Heart right ventricle (tissue), 16 donors: Measurements from ENCODE around the gene SP110. TPM values are rescaled to one million over a fixed set of nuclear protein-coding genes. Genes with fewer than 3 reads are reported as not detected.

Experiments
- ATAC-seq, 8 donors: fragments of 200-7000 bp; cut with Tn5 transposase; one replicate each; pipeline ENCODE4 v1.9.1; 2020; ENCODE audit warnings: mild to moderate bottlenecking in 8 of 8, moderate library complexity in 8 of 8, moderate number of reproducible peaks in 1 of 8
- DNase-seq, 2 donors: peaks; one replicate each; pipeline ENCODE4 v3.0.0-alpha.2; 2020
- H3K27ac ChIP-seq, 10 donors: fragments of 200-600 bp; sonication (generic) in 2 of 10; one replicate each; pipeline versions ENCODE4 v1.5.0 to v1.8.0; 2020 to 2022; ENCODE audit warnings: mild to moderate bottlenecking in 3 of 10
- H3K27me3 ChIP-seq, 7 donors: fragments of 200-600 bp; one replicate each; pipeline ENCODE4 v1.8.0; 2021 to 2022; ENCODE audit warnings: mild to moderate bottlenecking in 2 of 7
- H3K36me3 ChIP-seq, 9 donors: fragments of 200-600 bp; sonication (generic) in 1 of 9; one replicate each; pipeline versions ENCODE4 v1.5.0 to v1.8.0; 2020 to 2022; ENCODE audit warnings: mild to moderate bottlenecking in 2 of 9
- H3K4me1 ChIP-seq, 9 donors: fragments of 200-600 bp; sonication (generic) in 1 of 9; one replicate each; pipeline versions ENCODE4 v1.5.0 to v1.8.0; 2020 to 2022; ENCODE audit warnings: mild to moderate bottlenecking in 4 of 9
- H3K4me3 ChIP-seq, 10 donors: fragments of 200-600 bp; sonication (generic) in 2 of 10; one replicate each; pipeline versions ENCODE4 v1.5.0 to v1.8.0; 2020 to 2022; ENCODE audit warnings: mild to moderate bottlenecking in 7 of 10, moderate library complexity in 2 of 10
- H3K9me3 ChIP-seq, 11 donors: fragments of 200-600 bp in 10 of 11; sonication (generic) in 2 of 11; one replicate each; pipeline versions ENCODE4 v1.5.0 to v1.8.0; 2013 to 2022; ENCODE audit warnings: mild to moderate bottlenecking in 2 of 11, control low read depth in 1 of 11, moderate library complexity in 1 of 11
- WGBS, 2 donors: extraction: QIAGEN DNeasy Blood & Tissue Kit; methylation state at CpG; one replicate each; pipeline ENCODE4 v1.1.7; 2013; ENCODE audit warnings: inconsistent platforms in 1 of 2; 5-methylcytosine and 5-hydroxymethylcytosine counted together
- intact Hi-C, 10 donors: fragments of 100-400 bp; cut with DNase I; formaldehyde crosslinking; loops; one replicate each; pipeline versions ENCODE4 v1.11.1 to v1.14.2; 2022
- polyA plus RNA-seq, 2 donors: library from polyadenylated mRNA; stranded (reverse); fragments of 200-250 nt; gene quantifications; one replicate each; pipeline ENCODE4 v1.2.3, GENCODE V29; 2013
- total RNA-seq, 10 donors: library from RNA; stranded (reverse); fragmentation: NEBNext Ultra II Directional in 3 of 10; extraction: Animal tissue kit (Norgen Biotek cat#: 25700) in 3 of 10; gene quantifications; one replicate each; pipeline versions ENCODE4 v1.2.1 to v1.2.4, GENCODE V29; 2021 to 2023
- TF ChIP-seq, protein P1 (sequence below), 9 donors: fragments of 200-600 bp; sonication (generic) in 2 of 9; IDR thresholded peaks; one replicate each; pipeline versions ENCODE4 v1.5.0 to v1.8.0; 2021 to 2022; ENCODE audit warnings: antibody characterized with exemption in 9 of 9, mild to moderate bottlenecking in 5 of 9, moderate library complexity in 1 of 9
- donor health status: Arrhythmogenic right ventricular cardiomyopathy.
- donor health status: ischemic (EF 13 %, LVEDD 7.1; RV severe dilation, severe dysfunction).
- donor health status: healthy with polysubstance abuse.
- donor health status: DM: no; HTN: yes; CAD: no.
- donor health status: DM: no; HTN: no; CAD: no.
- donor health status: ischemic (EF 25% LVEDD 6.9; RV normal size, moderate dysfunction).
- donor health status: ischemic (EF 25% LVEDD 5.7; RV mildly dilated, moderate dysfunction).
- donor health status: healthy.
- donor health status: DM: yes; HTN: yes; CAD: no.
- donor health status: Ischemic cardiomyopathy.
- donor health status: ischemic (EF 35%, LVEDD 5.7; RV mildly dilated, moderate dysfunction).
- donor health status: nonischemic (EF 11% LVEDD 7.7; RV severe dilation, severe dysfunction).
- donor health status: DM: yes; HTN: yes; CAD: no.
- donor health status: PGD.
- donor health status: ischemic (EF 29% LVEDD 5.4; RV normal size, mild dysfunction).
- donor health status: nonischemic (EF 23%, LVEDD 6.1; RV moderate dilation, normal function).

The SP110 gene
- total and polyA plus RNA-seq, 12 donors = 5.6 to 38.6 (median 10.4) TPM

DNA sequence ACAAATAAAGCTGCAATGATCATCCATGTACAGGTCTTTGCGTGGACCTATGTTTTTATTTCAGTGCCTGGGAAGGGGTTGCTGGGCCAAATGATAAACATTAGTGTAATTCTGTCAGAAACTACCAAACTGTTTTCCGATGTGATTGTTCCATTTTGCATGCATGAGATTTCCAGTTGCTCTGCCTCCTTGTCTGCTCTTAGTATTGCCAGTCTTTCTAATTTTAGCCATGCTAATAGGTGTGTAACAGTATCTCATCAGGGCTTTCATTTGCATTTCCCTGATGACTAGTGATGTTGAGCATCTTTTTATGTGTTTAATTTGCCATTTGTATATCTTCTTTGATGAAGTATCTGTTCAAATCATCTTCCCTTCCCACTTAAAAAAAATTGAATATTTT lies 67.5 kb downstream of the SP110 start:
- TF ChIP-seq, protein P1, sequence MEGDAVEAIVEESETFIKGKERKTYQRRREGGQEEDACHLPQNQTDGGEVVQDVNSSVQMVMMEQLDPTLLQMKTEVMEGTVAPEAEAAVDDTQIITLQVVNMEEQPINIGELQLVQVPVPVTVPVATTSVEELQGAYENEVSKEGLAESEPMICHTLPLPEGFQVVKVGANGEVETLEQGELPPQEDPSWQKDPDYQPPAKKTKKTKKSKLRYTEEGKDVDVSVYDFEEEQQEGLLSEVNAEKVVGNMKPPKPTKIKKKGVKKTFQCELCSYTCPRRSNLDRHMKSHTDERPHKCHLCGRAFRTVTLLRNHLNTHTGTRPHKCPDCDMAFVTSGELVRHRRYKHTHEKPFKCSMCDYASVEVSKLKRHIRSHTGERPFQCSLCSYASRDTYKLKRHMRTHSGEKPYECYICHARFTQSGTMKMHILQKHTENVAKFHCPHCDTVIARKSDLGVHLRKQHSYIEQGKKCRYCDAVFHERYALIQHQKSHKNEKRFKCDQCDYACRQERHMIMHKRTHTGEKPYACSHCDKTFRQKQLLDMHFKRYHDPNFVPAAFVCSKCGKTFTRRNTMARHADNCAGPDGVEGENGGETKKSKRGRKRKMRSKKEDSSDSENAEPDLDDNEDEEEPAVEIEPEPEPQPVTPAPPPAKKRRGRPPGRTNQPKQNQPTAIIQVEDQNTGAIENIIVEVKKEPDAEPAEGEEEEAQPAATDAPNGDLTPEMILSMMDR (IDR thresholded peaks at IDR 0.05) = no peak

GRCh38 chr2:230144355-230144754 lies 75.4 kb downstream of the SP110 start:
- ATAC-seq (no peak), DNase-seq (no peak)
- H3K36me3 ChIP-seq = no peaks in the 10 kb centered on the region
- H3K27ac ChIP-seq = no peak overlapping the region
- H3K4me3 ChIP-seq = no peak overlapping the region
- WGBS, 2 donors = 61 to 67% methylated on average over 1 of the region's 1 CpG
- TF ChIP-seq, protein P1 (IDR thresholded peaks at IDR 0.05) = no peak
- no peaks in the 10 kb centered on the region for H3K4me1 ChIP-seq
- H3K27me3 ChIP-seq = no peaks in the 10 kb centered on the region
- intact Hi-C loops = no loop called here
- H3K9me3 ChIP-seq = peaks cover 0 to 5% (median 0%) of the 10 kb centered on the region in 11 donors

More for the DNA sequence above, 67.5 kb downstream of the SP110 start:
- Histone ChIP-seq H3K27ac (no peak overlapping the region), H3K27me3 (no peaks in the 10 kb centered on the region), H3K4me1 (no peaks in the 10 kb centered on the region), H3K9me3 (peaks cover 0 to 10% (median 0%) of the 10 kb centered on the region in 11 donors), H3K4me3 (no peak overlapping the region), H3K36me3 (no peaks in the 10 kb centered on the region)
- DNase-seq = no peak
- intact Hi-C loops = loop anchor here in 1 of 10 donors (10.0 kb wide), 1 partner anchor 88 kb away; the partner anchor contains the start of gene SLC16A14
- 95 to 96% methylated on average over 2 of the region's 2 CpGs for WGBS, 2 donors
- ATAC-seq = no peak

DNA sequence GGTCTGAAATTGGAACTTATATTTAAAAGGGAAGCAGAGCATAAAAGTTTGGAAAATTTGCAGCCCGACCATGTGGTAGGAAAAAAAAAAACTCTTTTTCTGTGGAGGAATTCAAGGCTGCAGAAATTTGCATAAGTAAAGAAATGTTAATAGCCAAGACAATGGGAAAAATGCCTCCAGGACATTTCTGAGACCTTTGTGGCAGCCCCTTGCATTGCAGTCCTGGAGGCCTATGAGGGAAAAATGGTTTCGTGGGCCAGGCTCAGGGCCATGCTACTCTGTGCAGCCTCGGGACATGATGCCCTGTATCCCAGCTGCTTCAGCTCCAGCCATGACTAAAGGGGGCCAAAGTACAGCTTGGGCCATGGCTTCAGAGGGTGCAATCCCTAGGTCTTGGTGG lies 79.1 kb downstream of the SP110 start:
- Histone ChIP-seq H3K27ac (no peak overlapping the region), H3K36me3 (no peaks in the 10 kb centered on the region), H3K4me1 (peaks cover 0 to under 1% (median 0%) of the 10 kb centered on the region in 9 donors), H3K27me3 (no peaks in the 10 kb centered on the region), H3K9me3 (peaks cover 0 to 5% (median 0%) of the 10 kb centered on the region in 11 donors), H3K4me3 (no peak overlapping the region)
- intact Hi-C loops = no loop called here
- no peak for ATAC-seq
- DNase-seq = no peak
- TF ChIP-seq, protein P1 (IDR thresholded peaks at IDR 0.05) = no peak
- 91 to 93% methylated on average over 3 of the region's 3 CpGs for WGBS, 2 donors

GRCh38 chr2:230137902-230138539 lies 81.8 kb downstream of the SP110 start:
- Histone ChIP-seq H3K4me3 (no peak overlapping the region), H3K4me1 (peaks cover 0 to 20% (median 10%) of the 10 kb centered on the region in 9 donors), H3K36me3 (no peaks in the 10 kb centered on the region), H3K27me3 (no peaks in the 10 kb centered on the region), H3K27ac (no peak overlapping the region), H3K9me3 (peaks cover 0 to 23% (median 11%) of the 10 kb centered on the region in 11 donors)
- WGBS, 2 donors = 96 to 97% methylated on average over 1 of the region's 1 CpG
- DNase-seq = no peak
- no peak for ATAC-seq
- intact Hi-C loops = loop anchor here in 1 of 10 donors (10.0 kb wide), 1 partner anchor 73 kb away; the partner anchor contains the start of gene SLC16A14
- TF ChIP-seq, protein P1 (IDR thresholded peaks at IDR 0.05) = no peak
